ENCODE results near the gene HADHB. TPM values are rescaled to one million over a fixed set of nuclear protein-coding genes. Genes with fewer than 3 reads are reported as not detected.

HADHB gene
- total and polyA plus RNA-seq, 2 of the 13 experiments (the other 11 are each of a cell fraction or from before 2014, with no cell fraction given), result 112 to 238 TPM

DNA sequence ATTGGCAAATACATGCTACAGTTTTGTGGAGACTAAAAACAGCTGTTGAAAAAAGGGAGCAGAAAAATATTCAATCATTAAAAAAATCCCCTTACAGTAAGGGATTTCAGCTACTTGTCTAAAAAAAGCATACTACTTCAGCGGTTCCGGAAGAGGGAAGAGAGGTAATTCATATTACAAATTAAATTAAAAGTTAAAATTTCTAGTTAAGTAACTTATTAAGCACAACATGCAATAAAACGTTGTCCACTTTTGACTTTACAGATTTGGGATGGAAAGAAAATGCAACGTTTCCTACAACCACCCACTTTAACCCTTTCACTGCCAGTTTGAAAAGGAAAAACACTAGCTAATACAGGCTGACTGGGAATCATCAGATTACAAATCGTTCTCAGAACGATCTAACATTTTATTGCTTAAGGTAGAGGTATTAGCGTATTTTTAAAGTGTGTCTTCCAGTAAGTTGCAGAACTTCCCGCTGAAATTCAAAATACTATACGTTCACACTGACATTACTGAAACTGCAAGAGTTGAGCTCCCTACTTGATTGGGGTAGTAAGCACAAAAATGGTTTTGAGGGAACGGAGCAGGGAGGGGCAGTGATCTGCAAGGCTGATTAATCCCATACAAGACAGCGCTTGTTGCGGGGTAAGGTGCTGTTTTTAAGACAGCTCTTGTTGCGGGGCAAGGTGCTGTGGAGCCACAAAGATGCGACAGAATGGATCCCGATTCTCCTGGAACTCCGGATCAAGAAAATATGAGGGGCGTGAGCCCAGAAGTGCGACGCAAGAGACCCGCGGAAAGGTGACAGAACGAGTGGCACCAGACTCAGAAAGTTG lies 1.1 kb upstream of the HADHB start (continued):
- TF ChIP-seq, protein P1, sequence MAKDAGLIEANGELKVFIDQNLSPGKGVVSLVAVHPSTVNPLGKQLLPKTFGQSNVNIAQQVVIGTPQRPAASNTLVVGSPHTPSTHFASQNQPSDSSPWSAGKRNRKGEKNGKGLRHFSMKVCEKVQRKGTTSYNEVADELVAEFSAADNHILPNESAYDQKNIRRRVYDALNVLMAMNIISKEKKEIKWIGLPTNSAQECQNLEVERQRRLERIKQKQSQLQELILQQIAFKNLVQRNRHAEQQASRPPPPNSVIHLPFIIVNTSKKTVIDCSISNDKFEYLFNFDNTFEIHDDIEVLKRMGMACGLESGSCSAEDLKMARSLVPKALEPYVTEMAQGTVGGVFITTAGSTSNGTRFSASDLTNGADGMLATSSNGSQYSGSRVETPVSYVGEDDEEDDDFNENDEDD (CRISPR knock-in tag; IDR thresholded peaks at IDR 0.05; ENCODE audit: borderline replicate concordance), result 0 out of 2 replicates have a peak, but pooled peaks have one; percentile 28
- TF ChIP-seq ZNF768 (CRISPR knock-in tag; IDR thresholded peaks at IDR 0.05) (no peak), SIN3A (IDR thresholded peaks at IDR 0.05; ENCODE audit: borderline replicate concordance, low read depth, low read length) (0 out of 2 replicates have a peak, but pooled peaks have one; percentile 31), ZNF616 (CRISPR knock-in tag; IDR thresholded peaks at IDR 0.05; ENCODE audit: low read depth) (no peak), ZNF652 (CRISPR knock-in tag; IDR thresholded peaks at IDR 0.05; ENCODE audit: borderline replicate concordance, low read depth) (peak; percentile 100), ZNF816 (CRISPR knock-in tag; IDR thresholded peaks at IDR 0.05; ENCODE audit: borderline replicate concordance) (0 out of 2 replicates have a peak, but pooled peaks have one; percentile 57), ZNF775 (CRISPR knock-in tag; IDR thresholded peaks at IDR 0.05; ENCODE audit: borderline replicate concordance) (0 out of 2 replicates have a peak, but pooled peaks have one; percentile 49), MAZ (IDR thresholded peaks at IDR 0.05; ENCODE audit: borderline replicate concordance, low read depth, low read length) (no peak), MAZ (CRISPR knock-in tag; IDR thresholded peaks at IDR 0.05; ENCODE audit: low read depth) (no peak), ZNF558 (CRISPR knock-in tag; IDR thresholded peaks at IDR 0.05; ENCODE audit: borderline replicate concordance) (0 out of 2 replicates have a peak, but pooled peaks have one; percentile 7), ZNF225 (CRISPR knock-in tag; IDR thresholded peaks at IDR 0.05) (0 out of 2 replicates have a peak, but pooled peaks have one; percentile 54), ZNF674 (CRISPR knock-in tag; IDR thresholded peaks at IDR 0.05; ENCODE audit: low read depth) (0 out of 2 replicates have a peak, but pooled peaks have one; percentile 54), ARHGAP35 (CRISPR knock-in tag; IDR thresholded peaks at IDR 0.05; ENCODE audit: borderline replicate concordance) (0 out of 2 replicates have a peak, but pooled peaks have one; percentile 20)
- TF ChIP-seq, protein P2, sequence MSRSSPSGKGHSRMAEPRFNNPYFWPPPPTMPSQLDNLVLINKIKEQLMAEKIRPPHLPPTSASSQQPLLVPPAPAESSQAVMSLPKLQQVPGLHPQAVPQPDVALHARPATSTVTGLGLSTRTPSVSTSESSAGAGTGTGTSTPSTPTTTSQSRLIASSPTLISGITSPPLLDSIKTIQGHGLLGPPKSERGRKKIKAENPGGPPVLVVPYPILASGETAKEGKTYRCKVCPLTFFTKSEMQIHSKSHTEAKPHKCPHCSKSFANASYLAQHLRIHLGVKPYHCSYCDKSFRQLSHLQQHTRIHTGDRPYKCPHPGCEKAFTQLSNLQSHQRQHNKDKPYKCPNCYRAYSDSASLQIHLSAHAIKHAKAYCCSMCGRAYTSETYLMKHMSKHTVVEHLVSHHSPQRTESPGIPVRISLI (CRISPR knock-in tag; IDR thresholded peaks at IDR 0.05; ENCODE audit: borderline replicate concordance), result peak; percentile 9; the same call in 1 of the 2 replicates
- TF ChIP-seq, protein P3, sequence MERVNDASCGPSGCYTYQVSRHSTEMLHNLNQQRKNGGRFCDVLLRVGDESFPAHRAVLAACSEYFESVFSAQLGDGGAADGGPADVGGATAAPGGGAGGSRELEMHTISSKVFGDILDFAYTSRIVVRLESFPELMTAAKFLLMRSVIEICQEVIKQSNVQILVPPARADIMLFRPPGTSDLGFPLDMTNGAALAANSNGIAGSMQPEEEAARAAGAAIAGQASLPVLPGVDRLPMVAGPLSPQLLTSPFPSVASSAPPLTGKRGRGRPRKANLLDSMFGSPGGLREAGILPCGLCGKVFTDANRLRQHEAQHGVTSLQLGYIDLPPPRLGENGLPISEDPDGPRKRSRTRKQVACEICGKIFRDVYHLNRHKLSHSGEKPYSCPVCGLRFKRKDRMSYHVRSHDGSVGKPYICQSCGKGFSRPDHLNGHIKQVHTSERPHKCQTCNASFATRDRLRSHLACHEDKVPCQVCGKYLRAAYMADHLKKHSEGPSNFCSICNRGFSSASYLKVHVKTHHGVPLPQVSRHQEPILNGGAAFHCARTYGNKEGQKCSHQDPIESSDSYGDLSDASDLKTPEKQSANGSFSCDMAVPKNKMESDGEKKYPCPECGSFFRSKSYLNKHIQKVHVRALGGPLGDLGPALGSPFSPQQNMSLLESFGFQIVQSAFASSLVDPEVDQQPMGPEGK (CRISPR knock-in tag; IDR thresholded peaks at IDR 0.05), result 0 out of 2 replicates have a peak, but pooled peaks have one; percentile 10
- TF ChIP-seq, protein P4, sequence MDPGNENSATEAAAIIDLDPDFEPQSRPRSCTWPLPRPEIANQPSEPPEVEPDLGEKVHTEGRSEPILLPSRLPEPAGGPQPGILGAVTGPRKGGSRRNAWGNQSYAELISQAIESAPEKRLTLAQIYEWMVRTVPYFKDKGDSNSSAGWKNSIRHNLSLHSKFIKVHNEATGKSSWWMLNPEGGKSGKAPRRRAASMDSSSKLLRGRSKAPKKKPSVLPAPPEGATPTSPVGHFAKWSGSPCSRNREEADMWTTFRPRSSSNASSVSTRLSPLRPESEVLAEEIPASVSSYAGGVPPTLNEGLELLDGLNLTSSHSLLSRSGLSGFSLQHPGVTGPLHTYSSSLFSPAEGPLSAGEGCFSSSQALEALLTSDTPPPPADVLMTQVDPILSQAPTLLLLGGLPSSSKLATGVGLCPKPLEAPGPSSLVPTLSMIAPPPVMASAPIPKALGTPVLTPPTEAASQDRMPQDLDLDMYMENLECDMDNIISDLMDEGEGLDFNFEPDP (CRISPR knock-in tag; conservative IDR thresholded peaks at IDR 0.05), result 0 out of 2 replicates have a peak, but pooled peaks have one; percentile 38
